ENCODE data around the gene POU3F2. TPM values are rescaled to one million over a fixed set of nuclear protein-coding genes. Genes with fewer than 3 reads are reported as not detected.
A peak's percentile ranks its signal among the peaks of the same experiment; 100 is the strongest.

The POU3F2 gene
- total and polyA plus RNA-seq, 2 donors (not counting 3 experiments of a cell fraction or from before 2014, with no cell fraction given): not detected

DNA sequence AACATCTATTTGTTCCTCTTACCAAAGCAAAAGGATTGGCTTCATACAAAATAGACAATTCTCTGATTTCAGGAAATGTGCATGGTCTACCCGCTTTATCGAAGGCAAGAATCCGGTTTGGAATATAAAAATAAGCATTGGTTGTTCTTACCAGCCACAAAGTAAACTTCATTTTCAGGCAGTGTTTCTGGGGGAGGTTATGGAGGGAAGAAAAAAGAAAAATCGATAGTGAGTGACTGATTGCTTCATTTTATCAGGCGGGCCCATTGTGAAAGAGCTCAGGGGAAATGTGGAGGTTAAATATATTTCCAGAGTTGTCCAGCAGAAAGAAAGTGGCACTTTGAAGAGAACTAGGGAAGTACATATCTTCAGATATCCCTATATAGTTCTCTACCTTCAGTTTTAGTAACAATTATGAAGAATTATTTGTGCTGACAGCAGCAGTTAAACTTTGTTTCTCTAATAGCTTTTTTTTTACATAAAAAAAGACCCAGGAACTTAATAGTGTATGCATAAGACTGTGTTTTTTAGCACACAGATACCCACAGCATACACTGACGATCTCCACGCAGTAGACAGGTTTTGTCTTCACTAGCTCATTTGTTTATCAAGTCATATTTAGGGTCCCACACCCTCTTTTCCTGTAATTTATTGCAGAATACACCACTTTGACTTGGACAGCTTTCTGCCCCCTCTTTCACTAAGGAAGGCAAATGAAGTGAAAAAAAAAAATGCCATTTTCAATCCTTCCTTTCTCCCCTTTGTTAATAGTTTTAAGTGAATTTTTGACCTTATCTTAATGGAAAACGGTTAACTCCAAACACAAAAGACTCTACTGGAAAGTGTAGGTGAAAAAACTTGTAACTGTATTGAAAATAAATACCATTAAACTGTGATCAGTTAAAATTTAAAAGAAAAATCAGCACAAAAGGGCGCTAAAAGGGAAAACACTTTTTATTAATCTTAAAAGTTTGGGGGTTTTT is 2.9 kb downstream of the POU3F2 start:
- H3K27me3 ChIP-seq (ENCODE audit: control insufficient read depth in 2 of 2, insufficient read depth in 2 of 2, low read length in 2 of 2): peaks cover 73 to 95% of the 10 kb centered on the region in 2 experiments
- no peak overlapping the region for H3K4me3 ChIP-seq (replicated peaks in 1 of 3; ENCODE audit: insufficient read depth in 1 of 3, low read depth in 1 of 3, low read length in 3 of 3)
- no peak for DNase-seq (ENCODE audit: low read depth, low spot score)
- H3K9me3 ChIP-seq (replicated peaks; ENCODE audit: control insufficient read depth, insufficient read depth, low read length): no peaks in the 10 kb centered on the region
- no peak overlapping the region for H2AFZ ChIP-seq (ENCODE audit: low read depth, low read length)
- H3K79me2 ChIP-seq (ENCODE audit: control insufficient read depth, insufficient read depth, low read length): no peaks in the 10 kb centered on the region
- H3K27ac ChIP-seq (ENCODE audit: insufficient read depth, low read depth, low read length): no peak overlapping the region
- dilution Hi-C loops (cut with MboI; ENCODE audit: extremely low pct_ligation_motif_present, low sequenced_read_pairs): no loop called here
- ChIA-PET POLR2A (no interaction called here), CTCF (interaction anchor here (1.0 to 1.6 kb wide), 5 partner anchors 8 to 1778 kb away, joined by 3 to 6 read pairs (median 4); no protein-coding TSS in a partner anchor)
- H3K9me1 ChIP-seq (replicated peaks; ENCODE audit: control insufficient read depth, extremely low read depth, insufficient read depth, low read length): no peaks in the 10 kb centered on the region
- no peak overlapping the region for H3K9ac ChIP-seq (replicated peaks; ENCODE audit: extremely low read depth, insufficient read depth, low read length)
- H3K36me3 ChIP-seq (ENCODE audit: control insufficient read depth in 2 of 2, extremely low read depth in 1 of 2, insufficient read depth in 2 of 2, low read length in 2 of 2): no peaks in the 10 kb centered on the region
- no peak for TF ChIP-seq POLR2A (IDR thresholded peaks at IDR 0.05; ENCODE audit: low read depth, low read length)
- no peak overlapping the region for H3K4me2 ChIP-seq (ENCODE audit: insufficient read depth, low read length)
- H4K20me1 ChIP-seq (replicated peaks; ENCODE audit: control insufficient read depth, extremely low read depth, insufficient read depth, low read length): no peaks in the 10 kb centered on the region
- peaks cover 7% of the 10 kb centered on the region for H3K4me1 ChIP-seq (ENCODE audit: control insufficient read depth, extremely low read depth, insufficient read depth, low read length)
- intact Hi-C loops (cut with micrococcal nuclease): loop anchor here (10.0 kb wide), 1 partner anchor 758 kb away; no protein-coding TSS in a partner anchor
- no TSS peak for BruUV-seq (replicated peaks)
- no peak for FAIRE-seq

DNA sequence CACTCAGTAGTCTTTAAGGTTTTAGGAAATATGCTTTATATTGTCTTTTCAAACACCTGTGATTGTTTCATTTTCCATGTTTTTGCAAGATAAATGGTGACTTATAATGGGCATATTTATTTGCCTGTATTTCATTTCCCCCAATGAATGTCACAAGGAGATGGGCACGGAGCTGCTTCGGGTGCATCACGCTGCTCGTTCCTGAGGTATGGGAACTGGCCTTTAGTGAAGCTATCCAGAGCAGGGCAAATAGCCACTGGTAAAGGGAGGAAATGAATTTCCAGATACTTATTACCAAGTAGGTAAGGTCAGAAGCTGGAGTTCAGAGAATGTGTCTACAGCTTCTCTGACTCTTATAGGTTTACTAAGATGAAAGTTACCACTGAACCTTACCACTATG is 3.7 kb downstream of the POU3F2 start:
- dilution Hi-C loops (cut with MboI; ENCODE audit: extremely low pct_ligation_motif_present, low sequenced_read_pairs): no loop called here
- no peak overlapping the region for H3K4me2 ChIP-seq (ENCODE audit: insufficient read depth, low read length)
- peaks cover 73 to 95% of the 10 kb centered on the region in 2 experiments for H3K27me3 ChIP-seq (ENCODE audit: control insufficient read depth in 2 of 2, insufficient read depth in 2 of 2, low read length in 2 of 2)
- no peak overlapping the region for H3K4me3 ChIP-seq (replicated peaks in 1 of 3; ENCODE audit: insufficient read depth in 1 of 3, low read depth in 1 of 3, low read length in 3 of 3)
- ChIA-PET POLR2A (no interaction called here), CTCF (interaction anchor here (1.5 kb wide), 1 partner anchor 9 kb away, joined by 4 read pairs; no protein-coding TSS in a partner anchor)
- H3K79me2 ChIP-seq (ENCODE audit: control insufficient read depth, insufficient read depth, low read length): no peaks in the 10 kb centered on the region
- no TSS peak for BruUV-seq (replicated peaks)
- FAIRE-seq (no peak), DNase-seq (ENCODE audit: low read depth, low spot score) (no peak)
- H3K4me1 ChIP-seq (ENCODE audit: control insufficient read depth, extremely low read depth, insufficient read depth, low read length): peaks cover 4% of the 10 kb centered on the region
- no peak overlapping the region for H3K27ac ChIP-seq (ENCODE audit: insufficient read depth, low read depth, low read length)
- intact Hi-C loops (cut with micrococcal nuclease): loop anchor here (10.0 kb wide), 1 partner anchor 757 kb away; no protein-coding TSS in a partner anchor
- H3K9ac ChIP-seq (replicated peaks; ENCODE audit: extremely low read depth, insufficient read depth, low read length): no peak overlapping the region
- H3K9me3 ChIP-seq (replicated peaks; ENCODE audit: control insufficient read depth, insufficient read depth, low read length): no peaks in the 10 kb centered on the region
- no peak overlapping the region for H2AFZ ChIP-seq (ENCODE audit: low read depth, low read length)
- no peaks in the 10 kb centered on the region for H4K20me1 ChIP-seq (replicated peaks; ENCODE audit: control insufficient read depth, extremely low read depth, insufficient read depth, low read length)
- peak; percentile 0 for TF ChIP-seq EZH2 (IDR thresholded peaks at IDR 0.05; ENCODE audit: borderline replicate concordance, low read depth, low read length, severe bottlenecking)
- no peak for TF ChIP-seq GATA2 (IDR thresholded peaks at IDR 0.05; ENCODE audit: insufficient read depth, insufficient read length, low read depth, low read length)
- no peak for TF ChIP-seq POLR2AphosphoS5 (IDR thresholded peaks at IDR 0.05; ENCODE audit: insufficient read depth, low read depth, low read length)
- no peak for TF ChIP-seq JUN (IDR thresholded peaks at IDR 0.05; ENCODE audit: borderline replicate concordance, insufficient read depth, insufficient read length, low read depth)
- TF ChIP-seq, protein P1, sequence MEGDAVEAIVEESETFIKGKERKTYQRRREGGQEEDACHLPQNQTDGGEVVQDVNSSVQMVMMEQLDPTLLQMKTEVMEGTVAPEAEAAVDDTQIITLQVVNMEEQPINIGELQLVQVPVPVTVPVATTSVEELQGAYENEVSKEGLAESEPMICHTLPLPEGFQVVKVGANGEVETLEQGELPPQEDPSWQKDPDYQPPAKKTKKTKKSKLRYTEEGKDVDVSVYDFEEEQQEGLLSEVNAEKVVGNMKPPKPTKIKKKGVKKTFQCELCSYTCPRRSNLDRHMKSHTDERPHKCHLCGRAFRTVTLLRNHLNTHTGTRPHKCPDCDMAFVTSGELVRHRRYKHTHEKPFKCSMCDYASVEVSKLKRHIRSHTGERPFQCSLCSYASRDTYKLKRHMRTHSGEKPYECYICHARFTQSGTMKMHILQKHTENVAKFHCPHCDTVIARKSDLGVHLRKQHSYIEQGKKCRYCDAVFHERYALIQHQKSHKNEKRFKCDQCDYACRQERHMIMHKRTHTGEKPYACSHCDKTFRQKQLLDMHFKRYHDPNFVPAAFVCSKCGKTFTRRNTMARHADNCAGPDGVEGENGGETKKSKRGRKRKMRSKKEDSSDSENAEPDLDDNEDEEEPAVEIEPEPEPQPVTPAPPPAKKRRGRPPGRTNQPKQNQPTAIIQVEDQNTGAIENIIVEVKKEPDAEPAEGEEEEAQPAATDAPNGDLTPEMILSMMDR (IDR thresholded peaks at IDR 0.05; ENCODE audit: extremely low read depth in 1 of 2, insufficient read depth in 1 of 2, low read depth in 1 of 2, low read length in 2 of 2): no peak
- TF ChIP-seq FOS (IDR thresholded peaks at IDR 0.05; ENCODE audit: borderline replicate concordance, insufficient read depth, low read length): no peak
- no peaks in the 10 kb centered on the region for H3K36me3 ChIP-seq (ENCODE audit: control insufficient read depth in 2 of 2, extremely low read depth in 1 of 2, insufficient read depth in 2 of 2, low read length in 2 of 2)
- no peaks in the 10 kb centered on the region for H3K9me1 ChIP-seq (replicated peaks; ENCODE audit: control insufficient read depth, extremely low read depth, insufficient read depth, low read length)

Data from endothelial cell of umbilical vein (primary cell).